ENCODE measurements around the gene C11orf71.

Gene C11orf71

GRCh38 chr11:114400216-114400914, at the start of gene C11orf71, which contains the start of gene RBM7:
TSS of gene C11orf71 (minus strand) at chr11:114400511. CDS start at chr11:114400331, 180 bp downstream.
TSS of gene RBM7 (plus strand) at chr11:114400666. CDS start at chr11:114400672, 6 bp downstream.
- peak; percentile 97 for DNase-seq

- DNase-seq: no peak
Measured at GRCh38 chr11:114449845-114450244, 49.5 kb upstream of the C11orf71 start.

GRCh38 chr11:114448749-114449482, 48.6 kb upstream of the C11orf71 start:
- DNase-seq: no peak

GRCh38 chr11:114447892-114448291, 47.6 kb upstream of the C11orf71 start:
- no peak for DNase-seq

GRCh38 chr11:114447444-114447843, 47.1 kb upstream of the C11orf71 start:
- DNase-seq: no peak

- DNase-seq: no peak
Measured at GRCh38 chr11:114442536-114442935, 42.2 kb upstream of the C11orf71 start.

GRCh38 chr11:114441921-114442320, 41.6 kb upstream of the C11orf71 start:
- DNase-seq: no peak

GRCh38 chr11:114440971-114441763, 40.9 kb upstream of the C11orf71 start:
- no peak for DNase-seq

- DNase-seq: no peak
Measured at GRCh38 chr11:114440121-114440860, 40.0 kb upstream of the C11orf71 start.

- peak; percentile 94 for DNase-seq
Measured at GRCh38 chr11:114439229-114440120, 39.2 kb upstream of the C11orf71 start, which contains the start of gene REXO2. TSS of gene REXO2 (plus strand) at chr11:114439467. CDS start at chr11:114439529, 62 bp downstream.

- DNase-seq: no peak
Measured at GRCh38 chr11:114438303-114438702, 38.0 kb upstream of the C11orf71 start.

GRCh38 chr11:114433376-114433775, 33.1 kb upstream of the C11orf71 start:
- DNase-seq: no peak

- no peak for DNase-seq
Measured at GRCh38 chr11:114432893-114433292, 32.6 kb upstream of the C11orf71 start.

GRCh38 chr11:114430290-114430689, 30.0 kb upstream of the C11orf71 start:
- DNase-seq: no peak

- no peak for DNase-seq
Measured at GRCh38 chr11:114426280-114426679, 26.0 kb upstream of the C11orf71 start.

GRCh38 chr11:114416441-114416961, 16.2 kb upstream of the C11orf71 start:
- DNase-seq: no peak

- DNase-seq: no peak
Measured at GRCh38 chr11:114413958-114414357, 13.6 kb upstream of the C11orf71 start.

- DNase-seq: no peak
Measured at GRCh38 chr11:114412946-114413345, 12.6 kb upstream of the C11orf71 start.

- no peak for DNase-seq
Measured at GRCh38 chr11:114401311-114401710, 1.0 kb upstream of the C11orf71 start.

- DNase-seq: no peak
Measured at GRCh38 chr11:114400915-114401223, 558 bp upstream of the C11orf71 start.

GRCh38 chr11:114399490-114400215, 658 bp downstream of the C11orf71 start:
- peak; percentile 56 for DNase-seq

Data from GDM1 (cell line).